HEK293T (cell line): ENCODE results near the gene SMTN.

ENCODE experiments used
- CTCF ChIA-PET: fragments of 350-600 bp; formaldehyde crosslinking; extraction: SDS; loops from one replicate; lab custom pipeline; 2021; ENCODE audit warnings: antibody characterized with exemption, inconsistent platforms; lab: Yijun Ruan, JAX
- POLR2A ChIA-PET: fragments of 350-600 bp; formaldehyde crosslinking; extraction: SDS; loops from one replicate; lab custom pipeline; 2020; ENCODE audit warnings: antibody characterized with exemption, inconsistent platforms; lab: Yijun Ruan, JAX
- DNase-seq: peaks from one replicate; pipeline ENCODE4 v3.0.0; 2012; ENCODE audit warnings: mixed read lengths; ENCODE audit errors: extremely low spot score
- ARNT ChIP-seq: fragments of 450-650 bp; IDR thresholded peaks from 2 replicates; pipeline ENCODE4 v1.6.1; 2017; ENCODE audit warnings: mild to moderate bottlenecking
- BHLHE40 ChIP-seq: fragments of 450-650 bp; IDR thresholded peaks from 2 replicates; pipeline ENCODE4 v1.6.1; 2016; ENCODE audit warnings: mild to moderate bottlenecking, moderate library complexity, borderline replicate concordance
- CTBP1 ChIP-seq: fragments of 450-650 bp; IDR thresholded peaks from 2 replicates; pipeline ENCODE4 v1.6.1; 2016; ENCODE audit warnings: borderline replicate concordance
- ELF4 ChIP-seq: fragments of 450-650 bp; IDR thresholded peaks from 2 replicates; pipeline ENCODE4 v1.6.1; 2017; ENCODE audit warnings: antibody characterized with exemption
- FOXA1 ChIP-seq: fragments of 450-650 bp; IDR thresholded peaks from 2 replicates; pipeline ENCODE4 v1.6.1; 2016; ENCODE audit warnings: mild to moderate bottlenecking
- FOXK2 ChIP-seq: fragments of 450-650 bp; IDR thresholded peaks from 2 replicates; pipeline ENCODE4 v1.6.1; 2016; ENCODE audit warnings: mild to moderate bottlenecking
- FOXM1 ChIP-seq: fragments of 450-650 bp; IDR thresholded peaks from 2 replicates; pipeline ENCODE4 v1.6.1; 2017; ENCODE audit warnings: mild to moderate bottlenecking, borderline replicate concordance
- HDGF ChIP-seq: fragments of 450-650 bp; IDR thresholded peaks from 2 replicates; pipeline ENCODE4 v1.6.1; 2017; ENCODE audit warnings: antibody characterized with exemption, borderline replicate concordance
- L3MBTL2 ChIP-seq: fragments of 450-650 bp; conservative IDR thresholded peaks from 2 replicates; pipeline ENCODE4 v1.6.1; 2016; ENCODE audit warnings: mild to moderate bottlenecking
- LEF1 ChIP-seq: fragments of 450-650 bp; IDR thresholded peaks from 2 replicates; pipeline ENCODE4 v1.6.1; 2017; ENCODE audit warnings: mild to moderate bottlenecking, borderline replicate concordance
- NFRKB ChIP-seq: fragments of 450-650 bp; IDR thresholded peaks from 2 replicates; pipeline ENCODE4 v1.6.1; 2016; ENCODE audit warnings: mild to moderate bottlenecking, moderate library complexity
- SP1 ChIP-seq: fragments of 450-650 bp; IDR thresholded peaks from 2 replicates; pipeline ENCODE4 v1.6.1; 2017
- SUZ12 ChIP-seq: fragments of 450-650 bp; IDR thresholded peaks from 2 replicates; pipeline ENCODE4 v1.6.1; 2016; ENCODE audit warnings: mild to moderate bottlenecking
- TARDBP ChIP-seq: fragments of 450-650 bp; IDR thresholded peaks from 2 replicates; pipeline ENCODE4 v1.6.1; 2016
- ZNF384 ChIP-seq: fragments of 450-650 bp; IDR thresholded peaks from 2 replicates; pipeline ENCODE4 v1.6.1; 2016
- TF ChIP-seq, protein P1 (sequence below): fragments of 450-650 bp; IDR thresholded peaks from 2 replicates; pipeline ENCODE4 v1.6.1; 2016

Gene SMTN

GRCh38 chr22:31130873-31131272 is 49.8 kb downstream of the SMTN start:
- TF ChIP-seq SUZ12 (no peak), HDGF (no peak), FOXK2 (no peak), ARNT (no peak), FOXA1 (no peak), L3MBTL2 (no peak), BHLHE40 (no peak), TARDBP (no peak), CTBP1 (no peak), NFRKB (no peak), LEF1 (no peak), FOXM1 (no peak)
- TF ChIP-seq, protein P1, sequence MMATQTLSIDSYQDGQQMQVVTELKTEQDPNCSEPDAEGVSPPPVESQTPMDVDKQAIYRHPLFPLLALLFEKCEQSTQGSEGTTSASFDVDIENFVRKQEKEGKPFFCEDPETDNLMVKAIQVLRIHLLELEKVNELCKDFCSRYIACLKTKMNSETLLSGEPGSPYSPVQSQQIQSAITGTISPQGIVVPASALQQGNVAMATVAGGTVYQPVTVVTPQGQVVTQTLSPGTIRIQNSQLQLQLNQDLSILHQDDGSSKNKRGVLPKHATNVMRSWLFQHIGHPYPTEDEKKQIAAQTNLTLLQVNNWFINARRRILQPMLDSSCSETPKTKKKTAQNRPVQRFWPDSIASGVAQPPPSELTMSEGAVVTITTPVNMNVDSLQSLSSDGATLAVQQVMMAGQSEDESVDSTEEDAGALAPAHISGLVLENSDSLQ: no peak
- CTCF ChIA-PET: no interaction called here
- DNase-seq: no peak
- POLR2A ChIA-PET: interaction anchor here (1.0 kb wide), 1 partner anchor 28 kb away, joined by 3 read pairs; no protein-coding TSS in a partner anchor

GRCh38 chr22:31133911-31134310 is 52.8 kb downstream of the SMTN start:
- TF ChIP-seq ZNF384: no peak
- no peak for TF ChIP-seq ARNT
- DNase-seq: no peak
- POLR2A ChIA-PET: interaction anchor here (1.2 kb wide), 1 partner anchor 26 kb away, joined by 4 read pairs; the partner anchor contains the start of gene SELENOM
- CTCF ChIA-PET: no interaction called here

GRCh38 chr22:31134688-31135087 is 53.6 kb downstream of the SMTN start:
- ChIA-PET CTCF (interaction anchor here (0.7 kb wide), 1 partner anchor 812 kb away, joined by 4 read pairs; no protein-coding TSS in a partner anchor), POLR2A (interaction anchor here (1.2 to 2.3 kb wide), 2 partner anchors 12 to 27 kb away, joined by 4 to 13 read pairs; partner anchors contain the start of genes INPP5J and SELENOM)
- TF ChIP-seq CTBP1 (no peak), FOXK2 (no peak), BHLHE40 (no peak), FOXA1 (no peak), FOXM1 (no peak), L3MBTL2 (no peak), ARNT (no peak)
- TF ChIP-seq, protein P1: no peak
- no peak for DNase-seq

DNA sequence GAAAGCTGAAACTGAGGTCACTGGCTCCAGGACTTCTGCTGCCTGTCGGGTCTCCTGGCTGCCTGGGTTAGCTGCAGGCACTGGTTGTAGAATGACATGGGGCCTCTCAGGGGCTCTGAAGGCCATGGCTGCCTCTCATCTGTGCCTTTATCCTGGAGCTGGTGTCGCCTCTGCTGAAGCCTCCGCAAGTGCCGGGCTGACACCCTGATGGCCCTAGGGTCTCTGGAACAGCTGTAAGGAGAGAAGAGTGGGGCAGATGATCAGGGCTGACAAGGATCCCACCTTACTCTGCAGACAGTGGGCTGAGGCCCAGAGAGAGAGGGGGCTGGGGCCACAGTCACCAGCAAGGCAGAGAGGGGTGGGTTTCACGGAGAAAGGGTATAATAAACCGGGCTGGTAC is 54.6 kb downstream of the SMTN start:
- TF ChIP-seq CTBP1 (no peak), FOXM1 (no peak), SP1 (no peak), LEF1 (no peak), L3MBTL2 (no peak), ARNT (no peak), ELF4 (no peak), NFRKB (no peak), FOXA1 (no peak), TARDBP (no peak), FOXK2 (no peak), HDGF (no peak), ZNF384 (no peak), SUZ12 (no peak)
- POLR2A ChIA-PET: interaction anchor here (2.3 kb wide), 1 partner anchor 13 kb away, joined by 13 read pairs; the partner anchor contains the start of gene INPP5J
- DNase-seq: no peak
- CTCF ChIA-PET: no interaction called here

DNA sequence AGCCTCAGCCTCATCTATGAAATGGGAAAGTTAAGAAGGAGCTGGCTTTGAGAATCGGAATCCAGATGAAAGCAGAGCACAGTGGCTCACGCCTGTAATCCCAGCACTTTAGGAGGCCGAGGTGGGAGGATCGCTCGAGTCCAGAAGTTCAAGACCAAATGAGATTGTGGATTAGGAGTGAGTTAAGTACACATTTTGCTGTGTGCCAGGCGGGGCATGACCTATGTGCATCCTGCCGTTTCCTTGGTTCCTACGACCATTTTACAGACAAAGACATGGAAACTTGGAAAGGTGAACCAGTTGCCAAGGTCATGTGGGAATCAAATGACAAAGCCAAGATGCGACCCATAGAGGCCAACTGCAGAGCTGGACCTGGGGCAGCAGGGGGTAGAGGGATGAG is 55.0 kb downstream of the SMTN start:
- DNase-seq: no peak
- ChIA-PET CTCF (no interaction called here), POLR2A (interaction anchor here (2.3 kb wide), 1 partner anchor 13 kb away, joined by 13 read pairs; the partner anchor contains the start of gene INPP5J)
- no peak for TF ChIP-seq FOXM1
- TF ChIP-seq FOXA1: no peak

- POLR2A ChIA-PET: no interaction called here
- CTCF ChIA-PET: no interaction called here
- TF ChIP-seq TARDBP (no peak), HDGF (no peak), LEF1 (no peak), ARNT (no peak), NFRKB (no peak), SP1 (no peak), ELF4 (no peak)
- TF ChIP-seq, protein P1: no peak
- DNase-seq: no peak
These were observed 55.6 kb downstream of the SMTN start for GRCh38 chr22:31136711-31137110.

DNA sequence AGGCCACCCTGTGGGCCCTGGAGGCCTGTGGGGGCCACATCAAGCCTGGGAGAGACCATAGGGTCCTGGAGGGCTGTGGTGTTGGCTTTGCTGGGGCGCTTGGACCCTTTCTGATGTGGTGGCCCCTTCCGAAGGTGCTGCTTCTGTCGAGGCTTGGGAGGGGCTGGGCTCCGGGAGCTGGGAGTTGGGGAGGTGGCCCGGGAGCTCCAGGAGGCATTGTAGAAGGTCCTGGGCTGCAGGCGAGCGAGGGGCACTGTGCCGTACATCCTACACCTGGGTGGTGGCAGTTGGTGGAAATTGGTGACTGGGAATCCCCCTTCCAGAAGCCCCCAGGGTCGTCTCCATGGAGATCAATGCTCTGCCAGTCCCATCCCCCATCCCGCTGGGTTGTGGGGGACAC is 56.6 kb downstream of the SMTN start:
- DNase-seq: no peak
- CTCF ChIA-PET: no interaction called here
- POLR2A ChIA-PET: no interaction called here
- no peak for TF ChIP-seq SUZ12
